Measurements from ENCODE around the gene ATP7A. TPM values are rescaled to one million over a fixed set of nuclear protein-coding genes. Genes with fewer than 3 reads are reported as not detected.
A peak's percentile ranks its signal among the peaks of the same experiment; 100 is the strongest.

ATP7A gene
- total and polyA plus RNA-seq, 2 donors (not counting 1 experiment from before 2014, with no cell fraction given) = 2.7 to 12.4 TPM

GRCh38 chrX:77892887-77893286 lies 17.6 kb upstream of the ATP7A start:
- no CpG with 5 or more reads among the region's 2 CpGs for WGBS (ENCODE audit: insufficient coverage)
- Mint-ChIP-seq H3K9me3 (ENCODE audit: insufficient read depth) (no peaks in the 10 kb centered on the region), H3K27ac (no peak overlapping the region), H3K27me3 (no peaks in the 10 kb centered on the region), H3K4me1 (peaks cover 28% of the 10 kb centered on the region), H3K4me3 (peak overlapping the region; percentile 45)
- H4K20me1 ChIP-seq (ENCODE audit: control insufficient read depth, insufficient read depth, low read length, poor library complexity, severe bottlenecking) = no peaks in the 10 kb centered on the region
- H3K9me3 ChIP-seq (ENCODE audit: control extremely low read depth in 1 of 3, control insufficient read depth in 2 of 3, insufficient read depth in 1 of 3, low read length in 2 of 3) = no peaks in the 10 kb centered on the region
- peaks cover 0 to 2% of the 10 kb centered on the region in 2 experiments for H3K36me3 ChIP-seq (replicated peaks in 1 of 2; ENCODE audit: control extremely low read depth in 1 of 2, control insufficient read depth in 1 of 2, extremely low read depth in 1 of 2, insufficient read depth in 2 of 2, low read length in 1 of 2)
- intact Hi-C loops (cut with micrococcal nuclease) = no loop called here
- peaks cover 4 to 9% of the 10 kb centered on the region in 2 donors for H3K4me1 ChIP-seq (ENCODE audit: control insufficient read depth in 2 of 2, insufficient read depth in 2 of 2, low read length in 2 of 2)
- H3K27me3 ChIP-seq (replicated peaks in 1 of 4; ENCODE audit: control extremely low read depth in 1 of 4, control insufficient read depth in 3 of 4, insufficient read depth in 4 of 4, low read length in 3 of 4) = no peaks in the 10 kb centered on the region
- no peak overlapping the region for H3K9ac ChIP-seq (ENCODE audit: low read length)
- no peak overlapping the region for H3K27ac ChIP-seq (ENCODE audit: low read length in 2 of 2)
- ATAC-seq (ENCODE audit: low read depth) (no peak), DNase-seq (no peak)
- ChIA-PET CTCF (no interaction called here), POLR2A (no interaction called here)
- H2AFZ ChIP-seq (ENCODE audit: insufficient read depth, low read depth, low read length, poor library complexity, severe bottlenecking) = no peak overlapping the region
- TF ChIP-seq CTCF (IDR thresholded peaks at IDR 0.05) (no peak), EZH2 (IDR thresholded peaks at IDR 0.05; ENCODE audit: borderline replicate concordance, insufficient read depth, low read depth, low read length, poor library complexity, severe bottlenecking) (no peak)
- H3K4me2 ChIP-seq (replicated peaks; ENCODE audit: low read depth, low read length, poor library complexity, severe bottlenecking) = no peak overlapping the region
- peaks cover 55% of the 10 kb centered on the region for H3K79me2 ChIP-seq (ENCODE audit: control insufficient read depth, insufficient read depth, low read length)
- H3K4me3 ChIP-seq (ENCODE audit: control extremely low read depth in 1 of 5, extremely low read depth in 1 of 5, insufficient read depth in 1 of 5, low read depth in 2 of 5, low read length in 4 of 5) = no peak overlapping the region

GRCh38 chrX:77893713-77894112 lies 16.8 kb upstream of the ATP7A start:
- peaks cover 0 to 3% (median 0%) of the 10 kb centered on the region in 3 donors for H3K9me3 ChIP-seq (ENCODE audit: control extremely low read depth in 1 of 3, control insufficient read depth in 2 of 3, insufficient read depth in 1 of 3, low read length in 2 of 3)
- Mint-ChIP-seq H3K4me3 (peak overlapping the region; percentile 96), H3K27me3 (no peaks in the 10 kb centered on the region), H3K27ac (no peak overlapping the region), H3K9me3 (ENCODE audit: insufficient read depth) (no peaks in the 10 kb centered on the region), H3K4me1 (peaks cover 28% of the 10 kb centered on the region)
- H3K27me3 ChIP-seq (replicated peaks in 1 of 4; ENCODE audit: control extremely low read depth in 1 of 4, control insufficient read depth in 3 of 4, insufficient read depth in 4 of 4, low read length in 3 of 4) = no peaks in the 10 kb centered on the region
- intact Hi-C loops (cut with micrococcal nuclease) = no loop called here
- 67% methylated on average over 1 of the region's 10 CpGs for WGBS (ENCODE audit: insufficient coverage)
- TF ChIP-seq EZH2 (IDR thresholded peaks at IDR 0.05; ENCODE audit: borderline replicate concordance, insufficient read depth, low read depth, low read length, poor library complexity, severe bottlenecking) (no peak), CTCF (IDR thresholded peaks at IDR 0.05) (no peak)
- ATAC-seq (ENCODE audit: low read depth) (no peak), DNase-seq (no peak)
- H3K4me2 ChIP-seq (replicated peaks; ENCODE audit: low read depth, low read length, poor library complexity, severe bottlenecking) = peak overlapping the region; percentile 68
- no peak overlapping the region for H3K9ac ChIP-seq (ENCODE audit: low read length)
- H3K4me3 ChIP-seq (ENCODE audit: control extremely low read depth in 1 of 5, extremely low read depth in 1 of 5, insufficient read depth in 1 of 5, low read depth in 2 of 5, low read length in 4 of 5) = peak overlapping the region in 2 of 5 experiments; percentile 92 to 94
- no peaks in the 10 kb centered on the region for H4K20me1 ChIP-seq (ENCODE audit: control insufficient read depth, insufficient read depth, low read length, poor library complexity, severe bottlenecking)
- peaks cover 0 to 2% of the 10 kb centered on the region in 2 experiments for H3K36me3 ChIP-seq (replicated peaks in 1 of 2; ENCODE audit: control extremely low read depth in 1 of 2, control insufficient read depth in 1 of 2, extremely low read depth in 1 of 2, insufficient read depth in 2 of 2, low read length in 1 of 2)
- peaks cover 4 to 10% of the 10 kb centered on the region in 2 donors for H3K4me1 ChIP-seq (ENCODE audit: control insufficient read depth in 2 of 2, insufficient read depth in 2 of 2, low read length in 2 of 2)
- H2AFZ ChIP-seq (ENCODE audit: insufficient read depth, low read depth, low read length, poor library complexity, severe bottlenecking) = no peak overlapping the region
- ChIA-PET POLR2A (no interaction called here), CTCF (no interaction called here)
- H3K79me2 ChIP-seq (ENCODE audit: control insufficient read depth, insufficient read depth, low read length) = peaks cover 48% of the 10 kb centered on the region
- peak overlapping the region; percentile 84 to 98 for H3K27ac ChIP-seq (ENCODE audit: low read length in 2 of 2)

Data from B cell (primary cell).